B cell (primary cell): ENCODE measurements around the gene FAF2.

Source experiments
- CTCF ChIP-seq: fragments of 200-600 bp; IDR thresholded peaks from one replicate; pipeline ENCODE4 v1.8.0; 2022; ENCODE audit warnings: antibody characterized with exemption, mild to moderate bottlenecking
- EZH2 ChIP-seq: IDR thresholded peaks from 2 replicates; pipeline ENCODE4 v1.6.1; 2012; ENCODE audit warnings: borderline replicate concordance, low read depth, mild to moderate bottlenecking, moderate library complexity, low read length; ENCODE audit not compliant: insufficient read depth, poor library complexity, severe bottlenecking

- no peak for TF ChIP-seq CTCF
- TF ChIP-seq EZH2, result no peak
These were observed 85.2 kb downstream of the FAF2 start for GRCh38 chr5:176533390-176533789.
